IPS DF 19.7 (cell line): ENCODE measurements around the gene ASB1.

ENCODE experiments used
- DNase-seq: peaks from one replicate; pipeline ENCODE4 v3.0.0-alpha.2; 2013; ENCODE audit warnings: low read depth, low spot score

ASB1 gene

GRCh38 chr2:238426568-238427434 is at the start of gene ASB1:
Gene ASB1 (plus strand): TSS chr2:238426927. CDS start chr2:238427071, 144 bp downstream.
- no peak for DNase-seq

- no peak for DNase-seq
These were observed 48.3 kb upstream of the ASB1 start for GRCh38 chr2:238378230-238379095.

GRCh38 chr2:238379096-238379810 is 47.5 kb upstream of the ASB1 start:
- no peak for DNase-seq

- no peak for DNase-seq
These were observed 46.4 kb upstream of the ASB1 start for GRCh38 chr2:238380336-238380735.

GRCh38 chr2:238380785-238381184 is 45.9 kb upstream of the ASB1 start:
- no peak for DNase-seq

- DNase-seq = no peak
These were observed 45.2 kb upstream of the ASB1 start for GRCh38 chr2:238381341-238382115.

- DNase-seq = no peak
These were observed 44.3 kb upstream of the ASB1 start for GRCh38 chr2:238382381-238382781.

- DNase-seq = no peak
These were observed 43.6 kb upstream of the ASB1 start for GRCh38 chr2:238383135-238383534.

GRCh38 chr2:238383743-238384380 is 42.9 kb upstream of the ASB1 start:
- DNase-seq = no peak

- no peak for DNase-seq
These were observed 39.4 kb upstream of the ASB1 start for GRCh38 chr2:238387332-238387731.

- no peak for DNase-seq
These were observed 37.9 kb upstream of the ASB1 start for GRCh38 chr2:238388794-238389193.

GRCh38 chr2:238389988-238390589 is 36.6 kb upstream of the ASB1 start:
- no peak for DNase-seq

- no peak for DNase-seq
These were observed 35.6 kb upstream of the ASB1 start for GRCh38 chr2:238391042-238391689.

- DNase-seq = no peak
These were observed 30.1 kb upstream of the ASB1 start for GRCh38 chr2:238396663-238397062.

GRCh38 chr2:238397356-238397755 is 29.4 kb upstream of the ASB1 start:
- DNase-seq = no peak

- DNase-seq = no peak
These were observed 28.1 kb upstream of the ASB1 start for GRCh38 chr2:238398577-238398976.

GRCh38 chr2:238399094-238399493 is 27.6 kb upstream of the ASB1 start:
- no peak for DNase-seq

GRCh38 chr2:238401551-238401950 is 25.2 kb upstream of the ASB1 start:
- no peak for DNase-seq

GRCh38 chr2:238403632-238404405 is 22.9 kb upstream of the ASB1 start:
- DNase-seq = no peak
